ENCODE measurements around the gene CALCOCO1.
"Not testable (repeated sequence)": the region's sequence is repeated elsewhere in the genome, so short reads cannot be mapped to it uniquely, and the experiment has no call there.

CALCOCO1 gene

DNA sequence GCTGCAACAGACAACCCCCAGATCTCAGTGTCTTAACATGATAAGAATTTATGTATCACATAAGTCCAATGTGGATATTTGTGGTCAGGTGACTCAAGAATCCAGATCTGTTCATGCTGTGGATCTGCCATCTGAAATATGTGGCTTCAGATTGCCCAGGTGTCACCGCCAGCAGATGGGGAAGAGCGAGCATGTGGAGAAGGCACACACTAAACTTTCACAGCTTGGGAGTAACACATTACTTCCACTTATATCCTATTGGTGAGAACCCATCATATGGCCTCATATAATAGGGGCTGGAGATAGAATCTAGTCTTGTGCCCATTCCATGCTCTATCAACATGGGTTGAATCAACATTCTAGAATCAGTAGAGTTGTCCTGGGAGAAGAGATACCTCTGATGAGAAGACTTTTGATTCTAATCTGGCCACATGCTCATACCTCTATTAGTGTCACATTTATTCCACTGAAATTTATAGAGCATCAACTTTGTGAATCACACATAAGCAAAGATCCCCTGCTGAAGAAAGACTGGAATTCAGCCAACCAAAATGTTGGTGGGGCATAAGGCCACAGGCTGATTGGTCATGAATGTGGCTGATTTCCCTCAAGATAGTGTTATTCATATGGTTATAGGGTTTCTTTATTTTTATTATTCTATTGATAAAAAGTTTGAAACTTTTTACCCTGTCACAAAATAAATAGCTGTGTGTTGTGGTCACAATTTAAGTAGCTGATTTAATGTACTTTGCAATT lies 6.0 kb upstream of the CALCOCO1 start:
- no peak for DNase-seq

GRCh38 chr12:53729644-53730043 lies 2.4 kb upstream of the CALCOCO1 start:
- DNase-seq: no peak

GRCh38 chr12:53728206-53728605 lies 954 bp upstream of the CALCOCO1 start:
- DNase-seq: no peak

DNA sequence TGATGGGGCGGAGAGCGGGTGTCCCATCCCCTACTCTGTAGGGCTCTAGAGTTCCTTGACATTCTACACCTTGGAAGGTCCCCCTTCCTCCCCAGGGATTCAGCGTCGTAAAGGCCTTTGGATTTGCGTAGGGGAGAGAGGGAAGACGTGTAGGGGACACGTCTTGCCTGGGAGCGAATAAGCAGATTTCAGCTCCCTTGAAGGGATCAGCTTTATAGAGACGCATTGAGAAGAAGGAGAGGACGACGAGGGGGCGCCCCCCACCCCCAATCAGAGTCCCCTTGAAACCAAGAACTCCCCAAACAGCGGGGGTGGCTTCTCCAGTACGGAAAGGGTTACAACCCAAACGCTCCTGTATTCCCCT lies 324 bp downstream of the CALCOCO1 start:
- DNase-seq: peak; percentile 39

GRCh38 chr12:53726341-53726740 lies 911 bp downstream of the CALCOCO1 start:
- DNase-seq: no peak

DNA sequence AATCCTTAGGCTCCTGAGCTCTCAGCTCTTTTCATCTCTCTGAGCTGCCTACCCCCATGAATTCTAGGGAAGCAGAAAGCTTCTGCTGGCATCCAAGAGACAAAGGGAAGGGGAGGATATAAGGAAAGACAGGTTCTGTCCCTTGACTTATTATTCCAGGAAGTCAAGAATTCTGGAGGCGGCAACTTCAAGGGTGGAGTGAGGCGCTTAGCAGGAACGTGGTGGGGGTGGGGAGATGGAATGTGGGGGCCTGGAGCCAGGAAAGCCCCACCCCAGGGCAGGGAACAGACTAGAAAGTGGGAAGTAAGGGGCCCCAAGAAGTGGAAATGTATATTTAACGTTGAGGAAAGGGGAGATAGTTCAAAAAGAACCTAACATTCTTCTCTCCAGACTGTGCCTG lies 1.4 kb downstream of the CALCOCO1 start:
- DNase-seq: no peak

- no peak for DNase-seq
These were observed 4.7 kb downstream of the CALCOCO1 start for GRCh38 chr12:53722450-53723041.

- no peak for DNase-seq
These were observed 6.3 kb downstream of the CALCOCO1 start for GRCh38 chr12:53720946-53721345.

DNA sequence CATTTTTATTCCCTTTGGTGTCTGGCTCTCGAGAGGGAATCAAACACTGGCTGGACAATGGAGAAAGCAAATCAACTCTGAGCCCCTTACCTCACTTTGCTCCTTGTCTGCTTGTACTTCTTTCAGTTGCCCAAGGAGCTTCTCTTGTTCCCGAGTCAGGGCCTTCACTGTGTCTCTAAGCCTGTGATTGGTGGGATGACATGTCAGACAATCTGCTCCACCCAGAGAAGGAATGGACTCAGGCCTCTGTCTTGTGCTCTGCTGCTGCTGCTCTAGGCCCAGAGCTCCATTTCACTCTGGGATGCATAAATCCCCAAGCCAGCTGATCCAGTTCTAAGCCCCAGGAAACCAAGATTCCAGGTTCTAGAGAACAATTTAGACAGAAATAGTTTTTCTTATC lies 7.6 kb downstream of the CALCOCO1 start:
- DNase-seq: no peak

DNA sequence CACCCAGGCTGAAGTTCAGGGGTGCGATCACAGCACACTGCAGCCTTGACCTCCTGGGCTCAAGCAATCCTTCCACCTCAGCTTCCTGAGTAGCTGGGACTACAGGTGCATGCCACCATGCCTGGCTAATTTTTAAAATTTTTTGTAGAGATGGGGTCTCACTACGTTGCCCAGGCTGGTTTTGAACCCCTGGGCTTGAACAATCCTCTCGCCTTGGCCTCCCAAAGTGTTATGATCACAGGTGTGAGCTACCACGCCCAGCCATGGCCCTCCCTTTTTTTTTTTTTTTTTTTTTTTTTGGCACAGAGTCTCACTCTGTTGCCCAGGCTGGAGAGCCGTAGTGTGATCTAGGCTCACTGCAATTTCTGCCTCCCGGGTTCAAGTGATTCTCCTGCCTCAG lies 8.7 kb downstream of the CALCOCO1 start:
- not testable (repeated sequence) for DNase-seq

- DNase-seq: no peak
These were observed 9.9 kb downstream of the CALCOCO1 start for GRCh38 chr12:53717319-53717718.

DNA sequence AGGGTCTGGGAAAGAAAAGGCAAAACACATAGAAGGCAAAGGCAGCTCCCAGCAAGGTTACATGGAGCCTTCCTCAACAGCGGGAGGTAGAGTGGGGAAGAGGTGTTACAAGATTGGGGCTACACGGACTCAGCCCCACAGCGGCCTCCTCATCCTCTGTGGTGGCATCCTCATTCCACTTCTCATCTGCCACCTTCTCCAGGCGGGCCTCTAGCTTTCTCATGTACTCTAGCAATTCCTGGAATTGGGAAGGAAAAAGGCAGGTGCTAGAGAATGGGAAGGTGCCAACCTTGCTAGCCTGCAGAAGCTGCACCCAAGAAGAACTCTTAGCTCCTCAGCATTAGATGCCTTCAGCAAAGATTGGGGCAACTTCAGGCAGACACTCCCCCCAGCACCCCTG lies 13.2 kb downstream of the CALCOCO1 start:
- DNase-seq: no peak

- DNase-seq: no peak
These were observed 13.7 kb downstream of the CALCOCO1 start for GRCh38 chr12:53713516-53713915.

DNA sequence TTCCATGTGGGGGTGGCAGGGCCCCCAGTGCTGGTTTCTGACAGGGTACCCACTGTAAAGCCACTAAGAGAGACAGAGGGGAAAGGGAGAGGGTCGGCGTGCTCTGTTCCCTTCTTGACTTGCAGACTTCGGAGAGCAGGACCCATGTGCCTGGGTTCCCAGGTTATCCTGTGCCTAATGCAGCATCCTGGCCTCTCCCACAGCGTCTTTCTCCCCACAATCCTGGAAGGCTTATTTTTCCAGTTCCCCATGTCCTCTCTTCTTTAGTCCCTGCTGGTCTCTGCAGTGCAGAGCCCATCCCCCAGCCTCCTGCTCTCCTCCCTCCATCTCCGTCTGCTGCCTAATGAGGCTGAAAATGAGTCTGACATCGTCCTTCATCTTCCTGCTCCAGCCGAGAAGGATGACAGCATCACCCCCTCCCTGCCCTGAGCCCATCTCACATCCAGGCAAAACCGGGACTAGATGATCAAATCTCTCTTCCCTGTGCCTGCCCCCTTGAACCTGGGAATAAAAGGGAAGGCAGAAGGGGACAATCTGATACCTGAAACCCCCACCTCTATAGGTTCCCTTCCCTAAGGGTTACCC lies 15.1 kb downstream of the CALCOCO1 start:
- no peak for DNase-seq

GRCh38 chr12:53710091-53710490 lies 17.2 kb downstream of the CALCOCO1 start:
- DNase-seq: no peak

GRCh38 chr12:53709671-53710070 lies 17.6 kb downstream of the CALCOCO1 start:
- no peak for DNase-seq

DNA sequence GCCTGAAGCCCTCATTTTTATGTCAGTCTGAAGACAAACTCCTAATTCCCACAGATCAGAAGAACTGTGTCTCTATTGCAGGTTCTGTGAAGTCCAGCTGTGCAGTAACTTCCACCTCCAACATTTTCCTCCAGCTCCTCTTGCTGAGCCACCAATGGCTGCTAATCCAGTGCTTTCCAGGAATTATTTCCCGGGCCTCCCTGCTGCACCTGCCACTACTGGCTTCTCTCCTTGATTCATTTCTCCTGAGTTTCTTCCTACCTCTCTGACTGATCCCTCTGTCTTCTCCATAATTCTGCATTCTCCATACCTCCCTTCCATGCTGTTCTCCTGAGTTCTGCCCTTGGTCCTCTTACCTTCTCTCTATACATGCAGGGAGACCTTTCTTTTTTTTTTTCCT lies 21.2 kb downstream of the CALCOCO1 start:
- no peak for DNase-seq

DNA sequence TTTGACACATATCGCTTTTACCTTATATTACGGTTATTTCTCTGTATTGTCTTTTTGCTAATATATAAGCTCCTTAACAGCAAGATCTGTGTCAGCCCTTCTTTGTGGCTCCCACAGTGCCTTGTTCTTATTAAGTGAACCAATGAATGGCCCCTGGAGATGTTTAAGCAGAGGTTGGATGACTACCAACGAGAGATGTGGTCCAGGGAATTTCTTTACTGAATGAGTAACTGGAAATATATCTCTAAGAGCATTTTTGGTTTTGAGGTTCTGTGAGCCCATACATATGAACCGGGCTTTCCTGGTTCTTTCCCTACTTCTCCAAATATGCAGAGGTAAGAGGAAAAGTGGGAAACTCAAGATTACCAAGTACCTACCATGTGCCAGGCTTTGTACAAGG lies 23.5 kb downstream of the CALCOCO1 start:
- DNase-seq: no peak

DNA sequence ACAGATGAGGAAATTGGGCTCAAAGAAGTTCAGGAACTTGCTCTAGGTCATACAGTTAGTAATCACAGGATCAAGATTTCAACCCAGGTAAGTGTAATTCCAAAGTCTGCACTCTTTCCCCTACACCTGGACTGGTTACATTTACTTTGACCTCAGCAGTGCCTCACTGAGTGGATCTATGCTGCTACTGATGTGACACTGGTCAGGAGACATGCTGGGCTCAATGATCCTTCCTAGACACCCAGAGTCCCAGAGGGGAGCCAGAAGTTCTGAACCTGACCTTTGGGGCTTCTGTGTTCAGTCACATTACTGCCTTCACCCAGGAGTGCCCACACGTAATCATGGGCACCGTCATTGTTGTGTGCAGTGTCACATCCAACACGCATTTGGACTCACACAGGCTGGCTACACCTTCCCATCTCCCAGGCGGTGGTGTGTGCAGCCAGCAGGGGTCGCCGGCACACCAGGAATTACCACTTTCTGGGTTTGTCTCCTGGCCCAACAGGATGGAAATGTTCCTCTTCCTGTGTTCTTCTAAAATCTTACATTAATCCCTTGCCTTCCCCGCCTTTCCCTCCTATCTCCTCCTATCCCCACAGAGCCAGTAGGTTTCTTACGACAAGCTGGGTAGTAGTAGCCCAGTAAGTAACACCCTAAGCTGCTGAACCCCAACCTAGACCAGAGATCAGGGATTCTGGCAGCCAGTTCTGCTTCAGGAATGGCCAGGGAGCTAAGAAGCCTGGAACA lies 25.6 kb downstream of the CALCOCO1 start:
- peak; percentile 84 for DNase-seq

- no peak for DNase-seq
These were observed 26.7 kb downstream of the CALCOCO1 start for GRCh38 chr12:53700567-53700966.

- no peak for DNase-seq
These were observed 27.6 kb downstream of the CALCOCO1 start for GRCh38 chr12:53699678-53700025.

GRCh38 chr12:53698948-53699677 lies 28.1 kb downstream of the CALCOCO1 start:
- DNase-seq: no peak

DNA sequence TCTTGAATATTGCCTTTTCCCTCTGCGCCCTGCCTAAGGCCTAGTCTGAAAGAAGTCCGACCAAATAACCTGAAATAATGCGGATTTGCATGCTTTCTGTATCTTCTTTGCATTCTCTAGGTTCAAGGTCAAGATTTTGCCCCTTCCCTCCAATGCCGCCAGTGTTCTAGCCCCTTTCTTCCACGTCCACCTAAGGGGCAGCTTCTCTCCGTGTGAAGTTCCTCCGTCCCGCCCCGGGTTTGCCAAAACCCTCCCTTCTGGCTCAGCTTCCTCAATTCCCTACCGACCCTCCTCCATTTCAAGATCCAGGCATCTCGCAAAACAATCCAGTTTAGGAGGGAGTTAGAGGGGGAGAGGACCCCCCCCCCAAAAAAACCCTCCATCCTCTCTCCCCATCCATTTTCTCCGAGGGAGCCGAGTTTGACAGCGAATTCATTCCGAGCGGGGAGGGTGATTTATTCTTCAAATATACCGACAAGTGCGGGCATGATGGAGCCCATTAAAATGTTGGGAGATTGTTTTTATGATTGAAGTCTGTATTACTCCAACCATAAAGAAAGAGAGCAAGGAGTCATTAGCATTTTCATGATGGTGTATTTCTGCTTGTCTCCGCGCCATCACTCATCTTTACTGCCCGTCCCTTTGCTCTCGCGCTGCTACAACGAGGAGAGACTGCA lies 30.5 kb downstream of the CALCOCO1 start:
- no peak for DNase-seq

Measured in activated CD4-positive, alpha-beta T cell treated with anti-CD3 and anti-CD28 coated beads for 48 hours (primary cell).